Measurements from ENCODE around the gene ZNF155. TPM values are rescaled to one million over a fixed set of nuclear protein-coding genes. Genes with fewer than 3 reads are reported as not detected.

The ZNF155 gene
- total RNA-seq, 1 experiment from 2014 or later: 10.1 TPM

DNA sequence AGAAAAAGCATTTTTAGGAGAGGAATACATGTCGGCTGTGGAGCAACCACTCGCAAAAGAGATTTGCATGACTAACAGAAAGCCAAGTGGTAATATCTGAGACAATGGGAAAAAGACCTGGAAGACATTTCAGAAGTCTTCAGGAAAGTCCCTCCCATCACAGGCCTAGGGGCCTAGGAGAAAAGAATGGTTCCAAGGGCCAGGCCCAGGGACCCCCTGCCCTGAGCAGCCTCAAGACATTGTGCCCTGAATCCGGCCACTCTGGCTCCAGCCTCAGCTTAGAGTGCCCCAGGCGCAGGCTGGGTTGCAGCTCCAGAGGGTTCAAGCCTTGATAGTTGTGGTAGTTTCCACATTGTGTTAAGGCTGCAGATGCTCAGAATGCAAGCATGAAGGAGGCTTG is 23.6 kb upstream of the ZNF155 start:
- Mint-ChIP-seq H3K27me3 (ENCODE audit: low read depth) (no peaks in the 10 kb centered on the region; the same call in none of the 2 replicates), H3K9me3 (peaks cover 64 to 72% of the 10 kb centered on the region in 2 experiments), H3K27ac (no peak overlapping the region), H3K36me3 (ENCODE audit: insufficient read depth in 1 of 3, low read depth in 3 of 3) (peaks cover 61 to 74% (median 67%) of the 10 kb centered on the region in 3 experiments), H3K4me3 (no peak overlapping the region), H3K4me1 (no peaks in the 10 kb centered on the region)
- peaks cover 55% of the 10 kb centered on the region for H3K9me3 ChIP-seq (ENCODE audit: control insufficient read depth, low read depth, low read length)
- no peak overlapping the region for H2BK20ac ChIP-seq (ENCODE audit: low read depth, low read length, poor library complexity, severe bottlenecking)
- H2BK12ac ChIP-seq (ENCODE audit: insufficient read length, low read depth, low read length): no peak overlapping the region
- no peak overlapping the region for H2BK15ac ChIP-seq (ENCODE audit: low read depth, low read length)
- H3K27ac ChIP-seq (ENCODE audit: insufficient read length, low read depth, low read length): no peak overlapping the region
- no peak overlapping the region for H4K5ac ChIP-seq (ENCODE audit: insufficient read length, low read depth, low read length)
- H3K79me1 ChIP-seq (ENCODE audit: insufficient read depth, low read depth, low read length, poor library complexity, severe bottlenecking): peaks cover 3% of the 10 kb centered on the region
- no peak overlapping the region for H4K8ac ChIP-seq (replicated peaks; ENCODE audit: insufficient read length, low read depth, low read length)
- WGBS (ENCODE audit: extremely low coverage, insufficient read length, low lambda C conversion rate): no CpG with 5 or more reads among the region's 4 CpGs
- no peak overlapping the region for H3K18ac ChIP-seq (ENCODE audit: insufficient read length, low read depth, low read length)
- no peak overlapping the region for H3K23ac ChIP-seq (ENCODE audit: insufficient read length, low read depth, low read length)
- no peak overlapping the region for H3K9ac ChIP-seq (ENCODE audit: extremely low read depth, insufficient read length, low read length)
- H3T11ph ChIP-seq (ENCODE audit: low read length): no peak overlapping the region
- no peaks in the 10 kb centered on the region for H3K79me2 ChIP-seq (ENCODE audit: insufficient read depth, low read length)
- no peaks in the 10 kb centered on the region for H4K20me1 ChIP-seq (ENCODE audit: control insufficient read depth, insufficient read depth, insufficient read length)
- TF ChIP-seq, protein P1, sequence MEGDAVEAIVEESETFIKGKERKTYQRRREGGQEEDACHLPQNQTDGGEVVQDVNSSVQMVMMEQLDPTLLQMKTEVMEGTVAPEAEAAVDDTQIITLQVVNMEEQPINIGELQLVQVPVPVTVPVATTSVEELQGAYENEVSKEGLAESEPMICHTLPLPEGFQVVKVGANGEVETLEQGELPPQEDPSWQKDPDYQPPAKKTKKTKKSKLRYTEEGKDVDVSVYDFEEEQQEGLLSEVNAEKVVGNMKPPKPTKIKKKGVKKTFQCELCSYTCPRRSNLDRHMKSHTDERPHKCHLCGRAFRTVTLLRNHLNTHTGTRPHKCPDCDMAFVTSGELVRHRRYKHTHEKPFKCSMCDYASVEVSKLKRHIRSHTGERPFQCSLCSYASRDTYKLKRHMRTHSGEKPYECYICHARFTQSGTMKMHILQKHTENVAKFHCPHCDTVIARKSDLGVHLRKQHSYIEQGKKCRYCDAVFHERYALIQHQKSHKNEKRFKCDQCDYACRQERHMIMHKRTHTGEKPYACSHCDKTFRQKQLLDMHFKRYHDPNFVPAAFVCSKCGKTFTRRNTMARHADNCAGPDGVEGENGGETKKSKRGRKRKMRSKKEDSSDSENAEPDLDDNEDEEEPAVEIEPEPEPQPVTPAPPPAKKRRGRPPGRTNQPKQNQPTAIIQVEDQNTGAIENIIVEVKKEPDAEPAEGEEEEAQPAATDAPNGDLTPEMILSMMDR (conservative IDR thresholded peaks at IDR 0.05): no peak
- no peak overlapping the region for H2AK5ac ChIP-seq (ENCODE audit: insufficient read length, low read length)
- no peak overlapping the region for H3K4me2 ChIP-seq (ENCODE audit: insufficient read depth, insufficient read length, low read length)
- H2AFZ ChIP-seq (ENCODE audit: low read length): no peak overlapping the region
- H4K91ac ChIP-seq (ENCODE audit: insufficient read length, low read depth, low read length): no peak overlapping the region
- H2BK120ac ChIP-seq (ENCODE audit: low read depth, low read length, poor library complexity, severe bottlenecking): no peak overlapping the region
- no peak overlapping the region for H2BK5ac ChIP-seq (ENCODE audit: insufficient read length, low read length)
- no peaks in the 10 kb centered on the region for H3K4me1 ChIP-seq (ENCODE audit: insufficient read depth, low read length)
- no peak overlapping the region for H3K14ac ChIP-seq (ENCODE audit: insufficient read depth, low read length)
- H3K56ac ChIP-seq (ENCODE audit: insufficient read length, low read depth, low read length): no peak overlapping the region
- no peak for DNase-seq
- no peaks in the 10 kb centered on the region for H3K27me3 ChIP-seq (ENCODE audit: insufficient read depth, low read length)
- no peak overlapping the region for H3K4ac ChIP-seq (ENCODE audit: low read depth, low read length)
- H3K23me2 ChIP-seq (ENCODE audit: insufficient read length, low read depth, low read length, poor library complexity, severe bottlenecking): no peaks in the 10 kb centered on the region
